ENCODE results near the gene SUPT6H. TPM values are rescaled to one million over a fixed set of nuclear protein-coding genes. Genes with fewer than 3 reads are reported as not detected.
A peak's percentile ranks its signal among the peaks of the same experiment; 100 is the strongest.

Gene SUPT6H
- total and polyA plus RNA-seq, 5 donors, result 32.7 to 49.0 (median 45.9) TPM

DNA sequence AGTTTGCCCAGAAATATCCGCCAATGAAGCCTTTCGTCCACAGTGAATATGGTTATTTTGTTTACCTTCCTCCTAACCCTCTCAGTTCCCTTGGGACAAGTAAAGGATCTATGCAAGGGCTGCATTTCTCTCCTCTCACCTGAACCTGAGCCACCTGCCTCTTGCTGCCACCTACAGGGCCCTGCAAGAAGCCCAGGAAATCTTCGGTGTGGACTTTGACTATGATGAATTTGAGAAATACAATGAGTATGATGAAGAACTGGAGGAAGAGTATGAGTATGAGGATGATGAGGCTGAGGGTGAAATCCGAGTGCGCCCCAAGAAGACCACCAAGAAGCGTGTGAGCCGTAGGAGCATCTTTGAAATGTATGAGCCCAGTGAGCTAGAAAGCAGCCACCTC, 14.0 kb downstream of the SUPT6H start:
- DNase-seq (no peak), ATAC-seq (no peak)
- Histone ChIP-seq H3K4me3 (ENCODE audit: low read length) (no peak overlapping the region), H3K27me3 (ENCODE audit: control insufficient read depth, insufficient read depth) (no peaks in the 10 kb centered on the region), H3K4me1 (ENCODE audit: control insufficient read depth, insufficient read depth, low read length) (no peaks in the 10 kb centered on the region), H3K9me3 (ENCODE audit: control insufficient read depth, low read length) (no peaks in the 10 kb centered on the region), H3K27ac (ENCODE audit: low read length) (no peak overlapping the region)
- intact Hi-C loops (cut with DNase I), result no loop called here
- 86% methylated on average over 7 of the region's 7 CpGs for WGBS

DNA sequence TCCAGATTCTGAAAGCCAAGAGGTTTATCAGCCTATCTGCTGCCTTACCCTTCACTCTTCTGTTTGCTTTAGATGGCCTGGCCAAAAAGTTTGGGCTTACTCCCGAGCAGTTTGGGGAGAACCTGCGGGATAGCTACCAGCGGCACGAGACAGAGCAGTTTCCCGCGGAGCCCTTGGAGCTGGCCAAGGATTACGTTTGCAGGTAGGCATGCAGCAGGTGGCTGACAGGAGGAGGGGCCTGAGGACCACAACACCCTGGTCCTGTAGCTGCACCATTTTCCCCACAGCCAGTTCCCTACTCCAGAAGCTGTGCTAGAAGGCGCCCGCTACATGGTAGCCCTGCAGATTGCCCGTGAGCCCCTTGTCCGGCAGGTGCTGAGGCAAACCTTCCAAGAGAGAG, 20.6 kb downstream of the SUPT6H start:
- peak in 1 of 3 donors; percentile 38 for DNase-seq
- Histone ChIP-seq H3K4me3 (ENCODE audit: low read length) (no peak overlapping the region), H3K27me3 (ENCODE audit: control insufficient read depth, insufficient read depth) (no peaks in the 10 kb centered on the region), H3K9me3 (ENCODE audit: control insufficient read depth, low read length) (no peaks in the 10 kb centered on the region), H3K4me1 (ENCODE audit: control insufficient read depth, insufficient read depth, low read length) (no peaks in the 10 kb centered on the region), H3K27ac (ENCODE audit: low read length) (no peak overlapping the region)
- 95% methylated on average over 11 of the region's 11 CpGs for WGBS
- intact Hi-C loops (cut with DNase I), result no loop called here
- ATAC-seq, result no peak

DNA sequence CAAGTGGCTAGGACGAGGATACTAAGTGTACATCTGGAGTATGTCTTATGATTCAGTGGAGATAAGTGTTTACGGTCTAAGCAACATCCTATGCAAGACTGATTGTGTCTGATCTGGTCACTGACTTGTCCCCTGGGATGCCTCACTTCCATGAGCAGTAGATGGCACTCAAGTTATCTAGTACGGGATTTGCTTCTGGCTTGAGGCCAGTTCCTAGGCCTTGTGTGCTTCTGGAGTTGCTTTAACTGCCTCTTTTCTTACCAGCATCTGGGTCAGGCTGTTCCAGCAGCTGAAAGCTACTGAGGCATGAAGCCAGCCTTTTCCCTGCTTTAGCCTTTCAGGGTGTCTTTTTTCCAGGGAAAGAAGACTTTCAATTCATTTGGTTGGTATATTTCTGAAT, 23.0 kb downstream of the SUPT6H start:
- Histone ChIP-seq H3K9me3 (ENCODE audit: control insufficient read depth, low read length) (no peaks in the 10 kb centered on the region), H3K4me3 (ENCODE audit: low read length) (no peak overlapping the region), H3K4me1 (ENCODE audit: control insufficient read depth, insufficient read depth, low read length) (no peaks in the 10 kb centered on the region), H3K27me3 (ENCODE audit: control insufficient read depth, insufficient read depth) (no peaks in the 10 kb centered on the region), H3K27ac (ENCODE audit: low read length) (no peak overlapping the region)
- peak in 1 of 3 donors; percentile 65 for DNase-seq
- WGBS, result 22% methylated on average over 3 of the region's 3 CpGs
- intact Hi-C loops (cut with DNase I), result no loop called here
- ATAC-seq, result peak; percentile 44 to 54

DNA sequence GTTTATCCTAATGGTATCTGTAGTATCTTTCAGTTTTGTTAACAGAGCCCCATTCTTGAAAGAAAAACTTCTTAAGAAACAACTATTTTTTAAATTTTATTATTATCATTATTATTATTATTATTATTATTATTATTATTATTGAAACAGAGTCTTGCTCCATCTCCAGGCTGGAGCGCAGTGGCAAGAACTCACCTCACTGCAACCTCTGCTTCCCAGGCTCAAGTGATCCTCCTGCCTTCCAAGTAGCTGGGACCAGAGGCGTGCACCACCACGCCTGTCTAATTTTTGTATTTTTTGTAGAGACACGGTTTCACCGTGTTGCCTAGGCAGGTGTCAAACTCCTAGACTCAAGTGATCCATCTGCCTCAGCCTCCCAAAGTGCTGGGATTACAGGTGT, 23.4 kb downstream of the SUPT6H start:
- Histone ChIP-seq H3K9me3 (ENCODE audit: control insufficient read depth, low read length) (no peaks in the 10 kb centered on the region), H3K4me3 (ENCODE audit: low read length) (no peak overlapping the region), H3K4me1 (ENCODE audit: control insufficient read depth, insufficient read depth, low read length) (no peaks in the 10 kb centered on the region), H3K27me3 (ENCODE audit: control insufficient read depth, insufficient read depth) (no peaks in the 10 kb centered on the region), H3K27ac (ENCODE audit: low read length) (no peak overlapping the region)
- no peak for DNase-seq
- WGBS, result 89% methylated on average over 5 of the region's 5 CpGs
- intact Hi-C loops (cut with DNase I), result no loop called here
- ATAC-seq, result no peak

DNA sequence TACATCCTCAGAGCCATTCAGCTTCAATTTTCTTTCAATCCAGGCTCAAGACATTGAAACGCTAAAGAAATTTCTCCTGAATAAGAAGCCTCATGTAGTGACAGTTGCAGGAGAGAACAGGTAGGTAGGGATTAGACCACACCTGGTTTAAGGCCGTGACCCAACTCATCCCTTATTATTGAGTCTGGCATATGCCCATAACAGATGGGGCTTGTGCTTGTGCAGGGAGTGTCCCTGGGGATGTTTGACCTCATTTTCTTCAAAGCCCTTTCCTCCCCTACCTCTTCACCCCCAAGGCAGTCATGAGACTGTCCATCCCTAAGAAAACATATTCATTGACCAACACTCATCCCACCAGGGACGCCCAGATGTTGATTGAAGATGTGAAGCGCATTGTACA, 24.3 kb downstream of the SUPT6H start:
- H3K27me3 ChIP-seq (ENCODE audit: control insufficient read depth, insufficient read depth), result no peaks in the 10 kb centered on the region
- DNase-seq, result no peak
- H3K4me3 ChIP-seq (ENCODE audit: low read length), result no peak overlapping the region
- H3K9me3 ChIP-seq (ENCODE audit: control insufficient read depth, low read length), result no peaks in the 10 kb centered on the region
- intact Hi-C loops (cut with DNase I), result no loop called here
- ATAC-seq, result no peak
- WGBS, result 86% methylated on average over 4 of the region's 4 CpGs
- no peaks in the 10 kb centered on the region for H3K4me1 ChIP-seq (ENCODE audit: control insufficient read depth, insufficient read depth, low read length)
- H3K27ac ChIP-seq (ENCODE audit: low read length), result no peak overlapping the region

DNA sequence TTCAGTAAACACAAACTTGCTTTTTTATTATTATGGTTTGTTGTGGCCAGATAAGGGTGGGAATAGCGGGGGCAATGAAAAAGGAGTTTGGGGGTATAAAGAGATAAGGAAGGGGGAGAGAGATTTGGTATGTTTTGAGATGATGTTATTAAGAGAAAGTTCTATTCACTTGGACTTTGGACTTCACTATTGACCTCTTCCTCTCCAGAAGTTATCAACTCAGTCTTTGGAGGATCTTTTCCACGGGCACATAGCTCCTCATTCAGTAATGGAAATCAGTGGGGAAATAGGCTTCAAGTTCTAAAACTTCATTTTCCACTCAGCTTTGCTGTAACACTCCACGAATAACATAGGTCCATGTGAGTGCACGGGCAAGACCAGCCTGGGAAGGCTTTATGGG, 26.5 kb downstream of the SUPT6H start:
- intact Hi-C loops (cut with DNase I), result no loop called here
- no peak overlapping the region for H3K27ac ChIP-seq (ENCODE audit: low read length)
- H3K4me3 ChIP-seq (ENCODE audit: low read length), result no peak overlapping the region
- H3K9me3 ChIP-seq (ENCODE audit: control insufficient read depth, low read length), result no peaks in the 10 kb centered on the region
- ATAC-seq, result no peak
- no peaks in the 10 kb centered on the region for H3K27me3 ChIP-seq (ENCODE audit: control insufficient read depth, insufficient read depth)
- WGBS, result 93% methylated on average over 4 of the region's 4 CpGs
- no peaks in the 10 kb centered on the region for H3K4me1 ChIP-seq (ENCODE audit: control insufficient read depth, insufficient read depth, low read length)
- DNase-seq, result no peak

DNA sequence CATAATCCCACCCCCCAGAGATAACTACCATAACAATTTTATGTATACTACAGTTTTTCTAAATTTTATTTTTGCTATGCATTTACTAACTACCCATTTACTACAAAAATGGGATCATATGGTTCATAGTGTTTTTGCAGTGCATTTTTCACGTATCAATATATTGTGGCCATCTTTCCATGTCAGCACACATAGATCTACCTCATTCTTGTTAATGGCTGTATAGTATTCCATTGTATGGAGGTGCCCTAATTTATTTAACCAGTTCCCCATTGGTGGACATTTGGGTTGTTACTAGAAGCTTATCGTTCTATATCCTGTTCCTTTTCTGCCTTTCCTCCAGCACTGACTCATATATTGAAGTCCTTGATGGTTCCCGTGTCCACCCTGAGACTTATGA, 27.0 kb downstream of the SUPT6H start:
- intact Hi-C loops (cut with DNase I), result no loop called here
- Histone ChIP-seq H3K9me3 (ENCODE audit: control insufficient read depth, low read length) (no peaks in the 10 kb centered on the region), H3K4me1 (ENCODE audit: control insufficient read depth, insufficient read depth, low read length) (no peaks in the 10 kb centered on the region), H3K4me3 (ENCODE audit: low read length) (no peak overlapping the region), H3K27ac (ENCODE audit: low read length) (no peak overlapping the region), H3K27me3 (ENCODE audit: control insufficient read depth, insufficient read depth) (no peaks in the 10 kb centered on the region)
- 96% methylated on average over 3 of the region's 3 CpGs for WGBS
- DNase-seq, result no peak
- ATAC-seq, result no peak

DNA sequence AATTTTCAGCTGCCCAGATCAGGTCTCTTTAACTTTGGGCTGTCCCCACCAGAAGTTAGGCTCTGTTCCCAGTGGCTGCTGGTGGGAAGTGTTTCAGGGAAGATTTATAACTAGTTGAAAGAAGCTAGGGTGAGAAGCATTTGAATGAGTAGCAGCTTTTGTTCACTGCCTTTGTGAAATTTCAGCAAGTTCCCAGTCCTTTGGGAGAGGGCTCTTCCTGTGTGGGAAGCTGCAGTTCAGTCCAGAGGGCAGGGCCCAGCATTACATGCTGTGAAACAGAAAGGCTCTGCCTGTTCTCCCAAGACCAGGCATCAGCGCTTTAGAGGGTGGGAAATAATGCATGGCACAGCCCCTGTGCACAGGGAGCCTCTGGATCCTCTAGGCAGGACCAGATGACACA, 31.9 kb downstream of the SUPT6H start:
- DNase-seq (no peak), ATAC-seq (no peak)
- H3K4me1 ChIP-seq (ENCODE audit: control insufficient read depth, insufficient read depth, low read length), result no peaks in the 10 kb centered on the region
- no peak overlapping the region for H3K27ac ChIP-seq (ENCODE audit: low read length)
- H3K9me3 ChIP-seq (ENCODE audit: control insufficient read depth, low read length), result no peaks in the 10 kb centered on the region
- no peak overlapping the region for H3K4me3 ChIP-seq (ENCODE audit: low read length)
- WGBS, result 97% methylated on average over 1 of the region's 1 CpG
- intact Hi-C loops (cut with DNase I), result no loop called here
- H3K27me3 ChIP-seq (ENCODE audit: control insufficient read depth, insufficient read depth), result no peaks in the 10 kb centered on the region

DNA sequence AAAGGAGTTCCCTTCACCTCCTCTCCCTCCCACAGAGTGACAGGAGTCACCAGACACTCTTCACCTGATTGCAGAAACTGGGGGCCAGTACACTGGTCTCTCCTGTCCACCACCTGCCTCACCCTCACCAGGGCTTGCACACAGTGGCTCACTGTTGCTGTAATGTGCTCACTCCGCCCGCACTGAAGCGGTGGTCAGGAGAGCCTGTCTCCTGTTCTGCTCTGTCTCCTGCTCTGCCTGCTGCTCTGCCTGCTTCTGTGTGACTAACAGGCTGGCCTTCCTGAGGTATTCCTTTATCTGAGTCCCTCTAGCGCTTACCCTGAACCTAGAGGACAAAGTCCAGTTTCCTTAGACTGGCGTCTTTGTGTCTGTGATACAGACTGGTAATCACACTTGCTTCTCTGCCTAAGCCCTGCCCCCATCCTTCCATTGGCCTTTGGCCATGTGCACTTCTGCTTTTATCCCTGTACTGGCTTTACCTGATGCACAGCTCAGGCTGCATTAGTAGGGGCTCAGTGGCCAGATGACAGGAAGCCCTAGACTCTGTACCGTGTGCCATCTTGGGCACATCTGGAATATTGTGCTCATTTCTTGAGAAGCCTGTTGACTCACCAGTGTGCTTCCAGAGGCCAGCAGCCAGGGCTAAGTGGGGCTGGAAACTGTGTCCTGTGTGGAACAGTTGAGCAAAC, 36.4 kb downstream of the SUPT6H start:
- no peak overlapping the region for H3K27ac ChIP-seq (ENCODE audit: low read length)
- H3K4me1 ChIP-seq (ENCODE audit: control insufficient read depth, insufficient read depth, low read length), result no peaks in the 10 kb centered on the region
- no peak overlapping the region for H3K4me3 ChIP-seq (ENCODE audit: low read length)
- no peaks in the 10 kb centered on the region for H3K27me3 ChIP-seq (ENCODE audit: control insufficient read depth, insufficient read depth)
- intact Hi-C loops (cut with DNase I), result no loop called here
- 91% methylated on average over 6 of the region's 6 CpGs for WGBS
- no peaks in the 10 kb centered on the region for H3K9me3 ChIP-seq (ENCODE audit: control insufficient read depth, low read length)
- DNase-seq (no peak), ATAC-seq (no peak)

DNA sequence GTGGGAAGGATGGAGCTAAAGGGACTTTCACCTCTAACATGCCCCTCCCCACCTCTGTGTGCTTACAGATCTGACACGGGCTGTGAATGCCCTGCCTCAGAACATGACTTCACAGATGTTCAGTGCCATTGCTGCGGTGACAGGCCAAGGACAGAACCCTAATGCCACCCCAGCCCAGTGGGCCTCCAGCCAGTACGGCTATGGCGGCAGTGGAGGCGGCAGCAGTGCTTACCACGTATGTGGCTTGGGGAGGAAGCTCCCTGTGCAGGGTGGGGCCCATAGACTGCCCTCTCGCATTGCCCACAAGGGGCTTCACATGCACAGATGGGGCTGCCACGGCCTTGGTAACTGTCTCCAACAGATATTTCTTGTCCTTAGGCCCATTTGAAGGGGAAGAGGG, 38.3 kb downstream of the SUPT6H start:
- no peak overlapping the region for H3K27ac ChIP-seq (ENCODE audit: low read length)
- ATAC-seq (no peak), DNase-seq (no peak)
- H3K4me1 ChIP-seq (ENCODE audit: control insufficient read depth, insufficient read depth, low read length), result no peaks in the 10 kb centered on the region
- H3K4me3 ChIP-seq (ENCODE audit: low read length), result no peak overlapping the region
- H3K9me3 ChIP-seq (ENCODE audit: control insufficient read depth, low read length), result no peaks in the 10 kb centered on the region
- intact Hi-C loops (cut with DNase I), result no loop called here
- WGBS, result 89% methylated on average over 8 of the region's 8 CpGs
- no peaks in the 10 kb centered on the region for H3K27me3 ChIP-seq (ENCODE audit: control insufficient read depth, insufficient read depth)

DNA sequence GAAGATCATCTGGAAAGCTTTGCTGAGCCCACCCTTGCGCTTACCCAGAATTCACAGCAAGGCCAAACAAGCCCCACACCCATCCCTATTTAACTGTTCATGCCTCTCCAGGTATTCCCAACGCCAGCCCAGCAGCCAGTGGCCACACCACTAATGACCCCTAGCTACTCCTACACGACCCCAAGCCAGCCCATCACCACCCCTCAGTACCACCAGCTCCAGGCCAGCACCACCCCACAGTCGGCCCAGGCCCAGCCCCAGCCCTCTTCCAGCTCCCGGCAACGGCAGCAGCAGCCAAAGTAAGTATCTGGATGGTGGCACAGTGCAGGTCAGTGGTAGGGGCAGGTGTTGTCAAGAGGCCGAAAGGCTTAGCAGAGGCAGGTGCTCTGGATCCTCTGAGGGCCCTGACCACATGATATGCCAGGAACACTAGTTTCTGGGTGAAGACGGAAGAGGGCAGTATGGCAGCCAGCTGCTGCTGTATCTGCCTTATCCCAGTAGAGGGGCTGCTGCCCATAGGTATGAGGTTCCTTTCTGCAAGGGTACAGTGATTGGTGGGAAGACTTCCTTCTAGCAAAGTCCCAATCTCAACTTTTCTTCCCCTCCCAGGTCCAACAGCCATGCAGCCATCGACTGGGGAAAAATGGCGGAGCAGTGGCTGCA, 39.0 kb downstream of the SUPT6H start:
- ATAC-seq, result no peak
- Histone ChIP-seq H3K27ac (ENCODE audit: low read length) (no peak overlapping the region), H3K9me3 (ENCODE audit: control insufficient read depth, low read length) (no peaks in the 10 kb centered on the region), H3K27me3 (ENCODE audit: control insufficient read depth, insufficient read depth) (no peaks in the 10 kb centered on the region), H3K4me3 (ENCODE audit: low read length) (no peak overlapping the region), H3K4me1 (ENCODE audit: control insufficient read depth, insufficient read depth, low read length) (no peaks in the 10 kb centered on the region)
- no peak for DNase-seq
- intact Hi-C loops (cut with DNase I), result no loop called here
- 90% methylated on average over 10 of the region's 10 CpGs for WGBS

Measured in right cardiac atrium (tissue), 5 donors.